HL-60/S4 treated with retinoic acid at 250 ng/mL for 4 days and 3 days (cell line): Measurements from ENCODE around the gene MAOB.
"Not testable (repeated sequence)": the region's sequence is repeated elsewhere in the genome, so short reads cannot be mapped to it uniquely, and the experiment has no call there.

Experiments
- in situ Hi-C: fragments of 300-500 bp; cut with MboI; formaldehyde crosslinking; loops from 2 replicates; pipeline ENCODE4 v1.7.0; 2022; ENCODE audit warnings: low sequenced_read_pairs

Gene MAOB

DNA sequence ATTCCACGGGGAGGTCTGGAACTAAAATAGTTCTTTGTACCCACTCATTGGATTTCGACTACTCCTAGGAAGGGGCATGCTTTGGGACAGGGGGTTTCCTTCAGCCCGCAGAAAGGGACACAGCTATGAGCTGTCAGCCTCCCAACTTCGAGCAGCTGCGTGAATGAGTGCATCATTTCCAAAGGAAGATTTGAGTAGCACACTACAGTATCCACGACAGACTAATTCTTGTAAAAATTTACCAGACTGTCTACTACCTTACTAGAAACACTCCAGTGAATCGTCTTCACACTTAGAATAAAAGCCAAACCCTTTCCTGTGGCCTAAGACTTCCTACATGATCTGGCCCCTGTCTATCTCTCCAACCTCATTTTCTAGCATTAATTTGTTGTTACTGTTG, 124.2 kb downstream of the MAOB start:
- in situ Hi-C loops = no loop called here

DNA sequence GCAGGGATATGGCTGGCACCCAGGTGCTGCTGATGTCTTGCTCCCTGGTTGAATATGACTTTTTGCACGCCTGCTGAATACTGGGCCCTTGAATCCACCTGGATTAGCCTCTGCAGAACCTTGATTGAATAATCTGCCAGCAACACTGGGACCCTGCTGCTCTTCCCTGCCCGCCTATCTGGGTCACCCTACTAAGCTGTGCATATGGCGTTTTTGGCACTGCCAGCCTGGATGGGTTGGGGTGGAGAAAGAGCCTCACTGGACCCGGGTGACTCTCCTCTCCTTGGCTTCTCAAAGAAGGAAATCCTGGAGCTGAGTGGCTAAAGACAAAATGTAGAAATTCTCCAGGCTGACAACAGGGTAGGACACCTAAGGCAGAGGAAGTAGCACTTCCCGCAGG, 126.2 kb downstream of the MAOB start:
- in situ Hi-C loops = no loop called here

DNA sequence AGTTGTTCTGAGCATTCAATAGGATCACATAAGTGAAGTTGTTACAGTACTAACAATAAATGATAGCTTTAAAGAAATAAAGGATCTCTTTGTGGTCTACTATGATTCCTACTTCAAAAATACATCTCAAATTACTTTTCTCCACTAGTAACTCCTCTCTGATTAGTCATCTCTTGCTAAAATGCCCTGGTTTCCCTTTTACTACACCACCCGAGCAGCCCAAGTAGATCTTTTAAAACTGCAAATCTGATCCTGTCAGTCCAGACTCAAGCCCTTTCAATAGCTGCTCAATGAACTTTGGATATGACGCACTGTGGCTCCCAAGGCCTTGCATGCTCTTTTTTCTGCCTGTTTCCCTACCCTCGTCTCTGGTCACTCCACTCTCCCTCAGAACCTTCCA, 128.6 kb downstream of the MAOB start:
- in situ Hi-C loops = no loop called here

DNA sequence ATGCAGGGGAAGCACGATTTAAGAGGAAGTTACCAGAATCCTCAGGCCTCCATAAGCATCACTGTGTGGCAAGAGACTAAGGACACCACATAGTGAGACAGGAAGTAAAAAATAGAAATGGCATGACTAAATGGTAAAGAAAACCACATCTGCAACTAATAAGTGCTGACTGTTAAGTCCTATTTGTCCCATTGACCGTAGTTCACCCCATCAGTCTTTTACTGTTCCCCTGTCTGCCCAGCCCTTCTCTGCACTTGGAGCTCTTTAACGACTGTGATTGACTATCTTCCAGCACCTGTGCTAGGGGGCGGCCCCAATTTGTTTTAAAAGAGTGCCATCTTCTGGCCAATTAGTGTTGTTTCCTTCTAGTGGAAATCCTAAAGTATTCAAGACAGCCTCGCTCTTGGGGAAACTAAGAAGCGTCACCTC, 132.0 kb downstream of the MAOB start:
- in situ Hi-C loops = no loop called here

DNA sequence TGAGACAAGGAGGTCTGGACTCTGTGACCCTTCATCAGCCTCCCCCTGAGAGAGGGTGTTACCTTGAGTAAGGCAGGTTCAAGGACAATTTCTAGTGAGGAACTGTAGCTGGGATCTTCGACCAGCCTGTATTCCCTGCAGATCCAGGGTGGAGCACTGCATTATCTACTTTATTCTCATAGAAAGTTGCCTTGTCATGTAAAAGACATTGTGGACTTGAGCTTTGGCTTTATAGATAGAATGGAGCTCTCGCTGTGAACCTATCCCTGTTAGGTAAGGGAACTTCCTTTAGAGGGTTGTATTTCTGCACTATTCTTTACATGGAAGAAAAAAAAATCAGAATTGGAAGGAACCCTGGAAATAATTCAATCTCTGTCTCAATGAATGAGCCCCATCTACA, 134.8 kb downstream of the MAOB start:
- in situ Hi-C loops = no loop called here

DNA sequence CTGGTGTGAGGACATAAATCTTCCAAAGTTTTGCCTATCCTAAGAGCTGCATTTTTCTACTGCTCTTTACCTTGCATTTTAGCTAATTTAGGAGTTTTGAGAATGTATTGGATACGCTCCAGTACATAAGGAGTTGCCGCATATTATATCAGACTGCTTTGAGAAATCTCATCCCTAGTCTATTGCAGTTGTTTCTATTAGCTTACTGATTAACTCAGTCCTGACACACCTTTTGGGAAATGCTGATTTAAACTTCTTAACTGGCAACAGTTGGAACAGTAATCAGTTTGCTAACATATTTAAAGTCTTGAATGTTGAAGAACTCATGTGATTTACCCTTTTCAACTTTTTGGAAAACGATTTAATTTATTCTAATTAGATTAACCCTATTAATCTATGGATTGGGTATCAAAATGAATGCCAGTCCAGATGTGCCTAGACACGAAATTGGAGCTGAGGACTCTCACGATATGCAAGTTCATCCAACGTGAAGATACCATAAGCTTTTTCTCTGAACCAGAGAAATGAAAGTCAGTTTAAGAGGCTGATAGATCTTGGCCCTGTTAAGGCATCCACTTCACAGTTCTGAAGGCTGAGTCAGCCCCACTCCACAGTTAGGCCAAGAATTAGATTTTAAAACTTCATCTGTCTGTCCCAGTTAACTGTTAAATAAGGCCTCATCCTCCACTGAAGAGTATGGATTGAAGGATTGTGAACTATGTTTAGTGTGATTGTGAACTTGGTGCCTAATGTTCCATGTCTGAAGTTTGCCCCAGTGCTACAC, 136.1 kb downstream of the MAOB start:
- in situ Hi-C loops = no loop called here

DNA sequence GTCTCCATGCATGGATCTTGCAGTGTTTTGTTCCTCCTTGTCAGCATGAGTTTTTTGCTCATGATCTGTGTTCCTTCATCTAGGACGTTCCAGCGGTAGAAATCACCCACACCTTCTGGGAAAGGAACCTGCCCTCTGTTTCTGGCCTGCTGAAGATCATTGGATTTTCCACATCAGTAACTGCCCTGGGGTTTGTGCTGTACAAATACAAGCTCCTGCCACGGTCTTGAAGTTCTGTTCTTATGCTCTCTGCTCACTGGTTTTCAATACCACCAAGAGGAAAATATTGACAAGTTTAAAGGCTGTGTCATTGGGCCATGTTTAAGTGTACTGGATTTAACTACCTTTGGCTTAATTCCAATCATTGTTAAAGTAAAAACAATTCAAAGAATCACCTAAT, 138.0 kb downstream of the MAOB start:
- in situ Hi-C loops = no loop called here

DNA sequence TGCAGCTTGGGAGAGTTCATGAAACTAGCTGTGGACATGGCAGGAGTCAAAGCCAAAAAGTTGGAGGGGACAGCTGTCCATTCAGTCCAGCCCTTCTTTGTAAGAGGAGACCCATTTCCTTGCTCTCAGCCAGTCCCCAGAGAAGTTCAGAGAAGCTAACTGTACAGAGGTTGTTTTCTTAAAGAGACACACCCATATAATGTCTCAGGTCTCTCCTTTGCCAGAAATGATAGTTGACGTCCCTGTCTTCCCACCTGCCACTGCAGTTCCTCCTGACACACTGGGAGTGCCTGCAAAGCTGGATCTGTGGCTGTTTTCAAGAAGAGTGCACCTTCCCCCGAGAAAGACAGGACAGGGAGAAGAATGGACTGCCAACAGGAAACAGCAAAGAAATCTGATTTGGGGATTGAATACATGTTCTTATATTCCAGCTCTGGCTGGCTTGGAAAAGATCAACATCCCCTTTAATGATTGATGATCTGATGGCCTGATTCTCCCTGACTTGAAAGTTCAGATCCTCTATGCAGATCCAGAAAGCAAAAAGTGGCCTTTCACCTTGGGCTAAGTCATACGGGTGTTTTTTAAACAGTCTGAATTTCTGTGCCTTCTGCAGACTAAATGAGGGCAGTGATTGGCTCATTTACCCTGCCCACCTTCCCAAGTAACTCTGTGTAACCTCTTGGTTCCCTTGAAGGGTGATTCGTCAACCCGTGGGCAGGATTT, 139.0 kb downstream of the MAOB start:
- in situ Hi-C loops = no loop called here

DNA sequence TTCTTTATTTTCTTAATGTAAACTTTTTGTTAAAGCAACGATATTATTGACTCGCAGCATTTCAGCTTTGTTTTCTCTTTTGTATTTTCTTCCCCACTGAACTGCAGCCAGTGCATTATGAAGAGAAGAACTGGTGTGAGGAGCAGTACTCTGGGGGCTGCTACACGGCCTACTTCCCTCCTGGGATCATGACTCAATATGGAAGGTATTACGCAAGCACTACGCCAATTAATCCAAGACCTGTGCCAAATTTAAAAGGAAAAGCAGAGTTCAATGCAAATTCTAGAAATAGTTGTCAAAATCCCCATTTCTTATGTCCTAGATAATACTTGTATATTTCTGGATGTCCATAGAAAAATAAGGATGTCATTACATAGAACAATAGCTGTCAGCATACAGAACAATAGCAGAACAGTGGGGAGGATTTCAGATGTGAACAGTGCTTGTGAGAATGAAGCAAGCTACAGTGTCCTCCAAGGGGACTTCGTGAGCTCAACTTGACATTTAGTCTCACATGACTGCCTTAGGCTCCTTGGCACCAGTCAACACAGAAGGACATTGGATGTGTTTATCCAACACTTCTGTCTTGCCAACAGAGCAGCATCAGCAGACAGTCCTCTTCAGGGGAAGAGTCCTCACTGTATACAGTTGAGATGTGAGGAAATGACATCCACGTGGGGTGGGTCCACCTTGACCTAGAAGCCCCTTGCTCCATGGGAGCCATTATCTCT, 140.2 kb downstream of the MAOB start:
- in situ Hi-C loops = no loop called here

DNA sequence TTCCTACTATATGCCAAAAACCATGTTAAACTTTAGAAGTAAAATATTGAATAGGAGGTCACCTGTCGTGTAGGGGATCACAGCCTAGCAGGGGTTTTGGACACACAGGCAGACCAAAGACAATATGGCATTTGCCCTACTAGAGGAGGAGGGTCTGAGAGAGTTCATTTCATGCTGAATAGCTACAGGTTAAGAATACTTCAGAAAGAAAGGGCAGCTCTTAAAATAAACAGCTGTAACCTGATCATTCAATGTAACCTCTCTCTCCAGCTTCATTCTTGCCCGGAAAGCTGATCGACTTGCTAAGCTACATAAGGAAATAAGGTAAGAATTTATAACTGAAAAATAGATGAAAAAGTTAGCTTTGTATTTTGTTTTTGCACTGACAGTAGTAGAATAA, 146.3 kb downstream of the MAOB start:
- in situ Hi-C loops = no loop called here

DNA sequence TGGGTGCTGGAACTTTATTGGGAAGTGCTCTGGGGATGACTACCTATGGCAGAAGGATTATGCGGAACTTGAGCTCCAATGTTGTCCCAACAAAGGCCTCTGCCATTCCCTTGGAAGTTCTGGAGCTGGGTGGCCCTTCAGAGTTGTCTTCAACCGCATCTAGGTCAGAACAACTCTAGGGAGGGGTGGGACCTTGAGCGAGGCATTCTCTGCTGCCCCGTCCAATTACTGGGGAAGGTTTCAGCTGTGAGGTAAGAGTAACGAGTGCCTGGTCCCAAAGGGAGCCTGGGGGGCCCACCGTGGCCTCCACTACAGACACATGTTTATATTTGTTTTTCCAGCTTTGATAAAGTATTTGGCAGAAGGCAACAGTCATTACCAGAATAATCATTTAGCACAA, 146.7 kb downstream of the MAOB start:
- in situ Hi-C loops = no loop called here

DNA sequence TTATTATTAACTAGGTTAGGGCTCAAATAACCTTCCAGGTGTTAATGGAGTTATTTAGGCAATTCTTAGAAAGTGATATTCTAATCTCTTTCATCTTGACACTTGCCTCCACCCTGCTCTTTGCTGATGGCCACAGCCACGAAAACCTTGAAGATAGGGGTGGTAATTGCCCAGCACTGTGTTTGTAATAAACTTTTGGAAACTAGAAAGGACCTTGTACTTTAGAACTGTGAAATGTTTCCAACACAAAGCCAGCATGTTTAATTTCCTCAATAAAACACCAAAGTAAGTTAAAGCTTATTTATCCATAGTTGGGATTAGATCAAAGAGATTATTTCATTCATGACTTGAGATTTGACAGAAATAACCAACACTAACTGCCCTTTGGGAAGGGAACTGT, 147.8 kb downstream of the MAOB start:
- in situ Hi-C loops = no loop called here

DNA sequence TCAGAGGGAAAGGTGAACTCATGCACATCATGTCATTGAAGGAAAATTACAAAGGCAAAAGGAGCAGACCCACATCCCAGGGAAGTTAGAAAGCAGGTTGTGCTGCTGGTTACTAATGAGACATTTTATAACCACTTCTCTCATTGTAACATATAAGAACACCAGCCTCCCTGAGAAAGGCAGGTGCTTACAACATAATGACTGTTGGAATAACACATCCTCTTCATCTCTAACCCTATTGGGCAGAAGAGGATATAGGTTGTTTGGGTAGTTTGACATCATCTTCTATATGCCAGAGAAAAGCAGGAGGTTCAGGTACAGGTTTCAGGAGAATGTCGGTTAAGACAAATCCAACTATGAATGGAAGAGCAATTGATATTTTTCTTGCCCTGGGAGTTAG, 148.6 kb downstream of the MAOB start:
- in situ Hi-C loops = no loop called here

DNA sequence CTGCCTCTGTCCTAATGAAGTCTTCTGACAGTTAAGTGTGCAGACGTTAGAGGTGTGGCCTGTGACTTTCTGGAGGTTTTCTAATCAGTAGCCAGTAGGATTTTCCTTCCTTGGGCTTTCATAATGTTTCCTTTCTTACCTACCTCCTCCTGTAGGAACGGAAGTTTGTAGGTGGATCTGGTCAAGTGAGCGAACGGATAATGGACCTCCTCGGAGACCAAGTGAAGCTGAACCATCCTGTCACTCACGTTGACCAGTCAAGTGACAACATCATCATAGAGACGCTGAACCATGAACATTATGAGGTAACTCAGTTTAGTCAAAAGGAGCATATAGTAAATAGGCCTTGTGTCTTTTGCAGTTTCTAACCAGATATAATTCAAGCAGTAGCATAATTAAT, 151.2 kb downstream of the MAOB start:
- in situ Hi-C loops = no loop called here

DNA sequence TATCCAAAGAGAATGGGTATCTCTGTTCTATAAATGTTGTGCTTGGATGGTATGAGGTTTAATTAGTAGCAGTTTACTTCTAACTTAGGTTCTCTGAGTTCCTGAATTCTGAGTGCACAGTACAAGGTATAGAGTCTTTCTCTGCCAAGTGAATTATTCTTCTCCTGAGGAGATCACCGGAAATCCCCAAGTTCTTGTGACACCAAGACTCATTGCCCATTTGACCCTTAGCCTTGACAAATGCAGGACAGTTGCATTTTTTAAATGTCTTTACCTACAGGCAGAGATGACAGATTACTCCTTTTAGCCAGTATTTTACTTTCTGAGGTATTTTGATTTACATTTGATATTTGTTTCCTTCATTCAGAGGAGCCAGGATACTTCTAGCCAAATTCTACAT, 153.3 kb downstream of the MAOB start:
- in situ Hi-C loops = no loop called here

DNA sequence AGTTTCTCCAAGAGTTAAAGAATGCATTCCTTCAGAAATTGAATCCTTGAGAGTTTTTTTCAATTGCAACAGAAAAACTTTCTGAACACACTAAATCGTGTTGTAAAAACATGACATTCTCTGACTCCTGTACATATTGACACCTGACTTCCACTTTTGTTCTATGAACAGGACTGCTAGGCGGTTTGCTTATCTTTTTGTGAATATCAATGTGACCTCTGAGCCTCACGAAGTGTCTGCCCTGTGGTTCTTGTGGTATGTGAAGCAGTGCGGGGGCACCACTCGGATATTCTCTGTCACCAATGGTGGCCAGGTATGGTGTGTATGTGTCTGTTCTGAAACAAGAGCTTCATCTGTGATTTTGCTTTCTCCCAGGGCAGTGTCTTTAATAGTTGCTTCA, 154.2 kb downstream of the MAOB start:
- in situ Hi-C loops = no loop called here

DNA sequence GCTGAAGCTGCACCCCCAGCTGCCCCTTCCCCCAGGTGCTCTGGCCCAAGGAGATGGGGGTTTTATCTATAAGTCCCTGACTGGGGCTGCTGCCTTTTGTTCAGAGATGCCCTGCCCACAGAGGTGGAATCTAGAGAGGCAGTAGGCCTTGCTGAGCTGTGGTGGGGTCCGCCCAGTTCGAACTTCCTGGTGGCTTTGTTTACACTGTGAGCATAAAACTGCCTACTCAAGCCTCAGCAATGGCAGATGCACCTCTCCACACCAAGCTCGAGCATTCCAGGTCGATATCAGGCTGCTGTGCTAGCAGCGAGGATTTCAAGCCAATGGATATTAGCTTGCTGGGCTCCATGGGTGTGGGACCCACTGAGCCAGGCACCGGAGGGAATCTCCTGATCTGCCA, 155.0 kb downstream of the MAOB start:
- in situ Hi-C loops = not testable (repeated sequence)

DNA sequence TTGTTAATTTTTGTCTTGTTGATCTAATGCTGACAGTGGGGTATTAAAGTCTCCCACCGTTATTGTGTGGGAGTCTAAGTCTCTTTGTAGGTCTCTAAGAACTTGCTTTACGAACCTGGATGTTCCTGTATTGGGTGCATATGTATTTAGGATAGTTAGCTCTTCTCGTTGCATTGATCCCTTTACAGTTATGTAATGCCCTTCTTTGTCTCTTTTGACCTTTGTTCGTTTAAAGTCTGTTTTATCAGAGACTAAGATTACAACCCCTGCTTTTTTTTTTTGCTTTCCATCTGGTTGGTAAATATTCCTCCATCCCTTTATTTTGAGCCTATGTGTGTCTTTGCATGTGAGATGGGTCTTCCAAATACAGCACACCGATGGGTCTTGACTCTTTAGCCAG, 157.0 kb downstream of the MAOB start:
- in situ Hi-C loops = not testable (repeated sequence)

DNA sequence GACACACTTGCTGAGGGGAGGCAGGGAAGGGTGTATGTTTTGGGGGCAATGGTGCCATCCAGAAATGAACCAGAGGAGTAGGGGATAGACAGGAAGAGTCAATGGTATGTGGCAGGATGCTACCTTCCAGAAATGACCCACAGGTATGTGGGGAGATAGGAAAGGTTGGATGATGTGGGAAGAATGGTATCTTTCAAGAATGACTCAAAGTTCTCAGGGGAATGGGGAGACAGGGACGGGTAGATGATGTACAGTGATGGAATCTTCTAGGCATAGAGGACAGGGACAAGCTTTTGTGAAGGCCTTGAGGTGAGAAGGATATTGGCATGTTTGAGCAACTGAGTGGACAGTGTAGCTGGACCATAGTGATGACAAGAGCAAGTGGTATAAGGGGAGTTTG, 161.3 kb downstream of the MAOB start:
- in situ Hi-C loops = no loop called here

DNA sequence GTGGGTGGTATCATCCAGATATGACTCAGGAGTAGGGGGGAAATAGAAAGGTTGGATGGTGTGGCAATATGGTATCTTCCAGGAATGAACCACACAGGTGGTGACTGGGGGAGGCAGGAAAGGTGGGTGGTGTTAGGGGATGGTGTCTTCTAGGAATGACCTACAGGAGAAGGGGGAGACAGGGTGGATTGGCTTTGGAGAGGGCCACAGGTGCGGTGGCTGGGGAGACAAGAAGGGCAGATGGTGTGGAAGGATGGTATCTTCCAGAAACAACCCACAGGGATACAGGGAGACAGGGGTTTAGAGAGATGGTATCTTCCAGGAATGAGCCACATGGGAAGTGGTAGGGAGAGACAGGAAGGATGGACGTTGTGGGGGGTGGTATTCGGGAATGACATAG, 162.2 kb downstream of the MAOB start:
- in situ Hi-C loops = no loop called here

DNA sequence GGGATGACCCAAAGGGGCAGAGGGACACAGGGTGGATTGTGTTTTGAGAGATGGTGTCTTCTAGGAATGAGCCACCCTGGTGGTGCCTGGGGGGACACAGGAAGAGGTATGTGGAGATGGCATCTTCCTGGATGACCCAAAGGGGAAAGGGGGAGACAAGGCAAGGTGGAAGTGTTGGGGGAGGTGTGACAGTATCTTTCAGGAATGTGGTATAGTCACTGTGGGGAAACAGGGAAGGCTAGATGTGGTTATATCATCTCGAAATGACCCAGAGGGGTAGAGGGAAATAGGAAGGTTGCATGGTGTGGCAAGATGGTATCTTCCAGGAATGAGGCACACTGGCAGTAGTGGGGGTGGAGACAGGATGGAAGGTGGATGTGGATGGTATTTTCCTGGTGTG, 163.3 kb downstream of the MAOB start:
- in situ Hi-C loops = no loop called here

DNA sequence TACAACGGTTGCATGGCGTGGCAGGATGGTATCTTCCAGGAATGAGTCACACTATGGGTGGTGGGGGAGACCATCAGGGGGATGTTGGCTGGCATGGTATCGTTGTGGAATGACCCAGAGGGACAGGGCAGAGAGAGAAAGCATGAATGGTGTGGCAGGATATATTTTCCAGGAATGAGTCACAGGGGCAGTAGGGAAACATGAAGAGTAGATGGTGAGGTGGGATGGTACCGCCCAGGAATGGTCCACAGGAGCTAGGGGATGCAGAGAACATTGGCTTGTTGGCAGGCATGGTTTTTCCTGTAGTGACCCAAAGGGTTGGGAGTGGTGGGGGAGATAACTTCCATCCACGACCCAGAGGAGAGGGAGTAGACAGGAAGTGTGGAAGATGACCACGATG, 163.7 kb downstream of the MAOB start:
- in situ Hi-C loops = no loop called here
